Activated CD8-positive, alpha-beta memory T cell treated with anti-CD3 and anti-CD28 coated beads, Interleukin-2, amount 50 U/mL, for 1 hour (primary cell): ENCODE results near the gene OSM.
"Not testable (repeated sequence)": the region's sequence is repeated elsewhere in the genome, so short reads cannot be mapped to it uniquely, and the experiment has no call there.

Experiments used
- DNase-seq: peaks from one replicate; pipeline ENCODE4 v3.0.0-alpha.2; 2020; ENCODE audit errors: extremely low read depth

OSM gene

GRCh38 chr22:30227438-30228228 is 39.0 kb downstream of the OSM start:
- DNase-seq, result no peak

- no peak for DNase-seq
Measured at GRCh38 chr22:30226192-30226832, 40.3 kb downstream of the OSM start.

GRCh38 chr22:30225220-30225927 is 41.3 kb downstream of the OSM start:
- DNase-seq, result no peak

- no peak for DNase-seq
Measured at GRCh38 chr22:30224161-30224857, 42.3 kb downstream of the OSM start.

GRCh38 chr22:30223303-30223702 is 43.3 kb downstream of the OSM start:
- no peak for DNase-seq

- no peak for DNase-seq
Measured at GRCh38 chr22:30222321-30222720, 44.3 kb downstream of the OSM start.

GRCh38 chr22:30221121-30221992 is 45.3 kb downstream of the OSM start:
- DNase-seq, result peak; percentile 5

- no peak for DNase-seq
Measured at GRCh38 chr22:30220338-30221012, 46.2 kb downstream of the OSM start.

GRCh38 chr22:30219668-30220278 is 46.9 kb downstream of the OSM start:
- DNase-seq, result no peak

GRCh38 chr22:30219049-30219654 is 47.5 kb downstream of the OSM start:
- DNase-seq, result no peak

GRCh38 chr22:30217698-30218560 is 48.7 kb downstream of the OSM start:
- no peak for DNase-seq

- no peak for DNase-seq
Measured at GRCh38 chr22:30216710-30217109, 49.9 kb downstream of the OSM start.

GRCh38 chr22:30216272-30216671 is 50.4 kb downstream of the OSM start:
- DNase-seq, result not testable (repeated sequence)

- no peak for DNase-seq
Measured at GRCh38 chr22:30214703-30215407, 51.8 kb downstream of the OSM start.

GRCh38 chr22:30212996-30213441 is 53.6 kb downstream of the OSM start:
- no peak for DNase-seq
